Measurements from ENCODE around the gene B4GALT5.

Gene B4GALT5

GRCh38 chr20:49659056-49659455, 54.6 kb downstream of the B4GALT5 start:
- WGBS (ENCODE audit: insufficient coverage, insufficient read length), result no CpG with 5 or more reads among the region's 3 CpGs
- Histone ChIP-seq H3K4me3 (ENCODE audit: low read length) (no peak overlapping the region), H3K27me3 (ENCODE audit: control insufficient read depth, insufficient read depth, low read length) (no peaks in the 10 kb centered on the region), H3K4me1 (ENCODE audit: control insufficient read depth, insufficient read depth, low read length) (peaks cover 5% of the 10 kb centered on the region; the same call in 1 of the 2 replicates), H3K27ac (ENCODE audit: low read length) (no peak overlapping the region), H3K36me3 (ENCODE audit: control insufficient read depth, insufficient read depth, low read length) (peaks cover 6% of the 10 kb centered on the region; the same call in 1 of the 2 replicates), H3K9me3 (ENCODE audit: control insufficient read depth, insufficient read depth, low read length) (no peaks in the 10 kb centered on the region)
- DNase-seq (ENCODE audit: low read depth, low spot score), result no peak

- H3K36me3 ChIP-seq (ENCODE audit: control insufficient read depth, insufficient read depth, low read length), result peaks cover 10% of the 10 kb centered on the region; the same call in 1 of the 2 replicates
- no peak overlapping the region for H3K4me3 ChIP-seq (ENCODE audit: low read length)
- no CpG with 5 or more reads among the region's 2 CpGs for WGBS (ENCODE audit: insufficient coverage, insufficient read length)
- no peak for DNase-seq (ENCODE audit: low read depth, low spot score)
- H3K27me3 ChIP-seq (ENCODE audit: control insufficient read depth, insufficient read depth, low read length), result no peaks in the 10 kb centered on the region
- H3K9me3 ChIP-seq (ENCODE audit: control insufficient read depth, insufficient read depth, low read length), result no peaks in the 10 kb centered on the region
- H3K27ac ChIP-seq (ENCODE audit: low read length), result no peak overlapping the region
- peaks cover 5% of the 10 kb centered on the region; the same call in 1 of the 2 replicates for H3K4me1 ChIP-seq (ENCODE audit: control insufficient read depth, insufficient read depth, low read length)
Measured at GRCh38 chr20:49658508-49658907, 55.2 kb downstream of the B4GALT5 start.

- peaks cover 10% of the 10 kb centered on the region; the same call in 1 of the 2 replicates for H3K36me3 ChIP-seq (ENCODE audit: control insufficient read depth, insufficient read depth, low read length)
- H3K27ac ChIP-seq (ENCODE audit: low read length), result no peak overlapping the region
- no peak for DNase-seq (ENCODE audit: low read depth, low spot score)
Measured at GRCh38 chr20:49657118-49657901, 56.4 kb downstream of the B4GALT5 start.

GRCh38 chr20:49656304-49656703, 57.4 kb downstream of the B4GALT5 start:
- no CpG with 5 or more reads among the region's 7 CpGs for WGBS (ENCODE audit: insufficient coverage, insufficient read length)
- Histone ChIP-seq H3K27me3 (ENCODE audit: control insufficient read depth, insufficient read depth, low read length) (no peaks in the 10 kb centered on the region), H3K27ac (ENCODE audit: low read length) (no peak overlapping the region), H3K4me1 (ENCODE audit: control insufficient read depth, insufficient read depth, low read length) (peaks cover 5% of the 10 kb centered on the region; the same call in 1 of the 2 replicates), H3K9me3 (ENCODE audit: control insufficient read depth, insufficient read depth, low read length) (no peaks in the 10 kb centered on the region), H3K36me3 (ENCODE audit: control insufficient read depth, insufficient read depth, low read length) (peaks cover 10% of the 10 kb centered on the region; the same call in 1 of the 2 replicates), H3K4me3 (ENCODE audit: low read length) (no peak overlapping the region)
- DNase-seq (ENCODE audit: low read depth, low spot score), result no peak

More at GRCh38 chr20:49657118-49657901, 56.4 kb downstream of the B4GALT5 start:
- Histone ChIP-seq H3K4me3 (ENCODE audit: low read length) (no peak overlapping the region), H3K4me1 (ENCODE audit: control insufficient read depth, insufficient read depth, low read length) (peaks cover 5% of the 10 kb centered on the region; the same call in 1 of the 2 replicates), H3K27me3 (ENCODE audit: control insufficient read depth, insufficient read depth, low read length) (no peaks in the 10 kb centered on the region), H3K9me3 (ENCODE audit: control insufficient read depth, insufficient read depth, low read length) (no peaks in the 10 kb centered on the region)
- no CpG with 5 or more reads among the region's 8 CpGs for WGBS (ENCODE audit: insufficient coverage, insufficient read length)

- H3K27ac ChIP-seq (ENCODE audit: low read length), result no peak overlapping the region
- no CpG with 5 or more reads among the region's 8 CpGs for WGBS (ENCODE audit: insufficient coverage, insufficient read length)
Measured at GRCh38 chr20:49653925-49654434, 59.7 kb downstream of the B4GALT5 start.

GRCh38 chr20:49649672-49650071, 64.0 kb downstream of the B4GALT5 start:
- no peak overlapping the region for H3K27ac ChIP-seq (ENCODE audit: low read length)
- peaks cover 19% of the 10 kb centered on the region; the same call in 1 of the 2 replicates for H3K36me3 ChIP-seq (ENCODE audit: control insufficient read depth, insufficient read depth, low read length)
- no peak overlapping the region for H3K4me3 ChIP-seq (ENCODE audit: low read length)
- H3K27me3 ChIP-seq (ENCODE audit: control insufficient read depth, insufficient read depth, low read length), result no peaks in the 10 kb centered on the region
- no peaks in the 10 kb centered on the region for H3K9me3 ChIP-seq (ENCODE audit: control insufficient read depth, insufficient read depth, low read length)
- no peaks in the 10 kb centered on the region for H3K4me1 ChIP-seq (ENCODE audit: control insufficient read depth, insufficient read depth, low read length)
- DNase-seq (ENCODE audit: low read depth, low spot score), result no peak
- no CpG with 5 or more reads among the region's 3 CpGs for WGBS (ENCODE audit: insufficient coverage, insufficient read length)

More at GRCh38 chr20:49653925-49654434, 59.7 kb downstream of the B4GALT5 start:
- H3K4me3 ChIP-seq (ENCODE audit: low read length), result no peak overlapping the region
- no peaks in the 10 kb centered on the region for H3K9me3 ChIP-seq (ENCODE audit: control insufficient read depth, insufficient read depth, low read length)
- peaks cover 5% of the 10 kb centered on the region; the same call in 1 of the 2 replicates for H3K4me1 ChIP-seq (ENCODE audit: control insufficient read depth, insufficient read depth, low read length)
- H3K27me3 ChIP-seq (ENCODE audit: control insufficient read depth, insufficient read depth, low read length), result no peaks in the 10 kb centered on the region
- peaks cover 10% of the 10 kb centered on the region; the same call in 1 of the 2 replicates for H3K36me3 ChIP-seq (ENCODE audit: control insufficient read depth, insufficient read depth, low read length)
- DNase-seq (ENCODE audit: low read depth, low spot score), result no peak

- no peak for DNase-seq (ENCODE audit: low read depth, low spot score)
- Histone ChIP-seq H3K4me1 (ENCODE audit: control insufficient read depth, insufficient read depth, low read length) (no peaks in the 10 kb centered on the region), H3K9me3 (ENCODE audit: control insufficient read depth, insufficient read depth, low read length) (no peaks in the 10 kb centered on the region), H3K36me3 (ENCODE audit: control insufficient read depth, insufficient read depth, low read length) (peaks cover 12% of the 10 kb centered on the region; the same call in 1 of the 2 replicates), H3K4me3 (ENCODE audit: low read length) (no peak overlapping the region), H3K27ac (ENCODE audit: low read length) (no peak overlapping the region), H3K27me3 (ENCODE audit: control insufficient read depth, insufficient read depth, low read length) (no peaks in the 10 kb centered on the region)
- no CpG with 5 or more reads among the region's 6 CpGs for WGBS (ENCODE audit: insufficient coverage, insufficient read length)
Measured at GRCh38 chr20:49647550-49647949, 66.1 kb downstream of the B4GALT5 start.

GRCh38 chr20:49646528-49646927, 67.2 kb downstream of the B4GALT5 start:
- DNase-seq (ENCODE audit: low read depth, low spot score), result no peak
- WGBS (ENCODE audit: insufficient coverage, insufficient read length), result no CpG with 5 or more reads among the region's 2 CpGs
- no peaks in the 10 kb centered on the region for H3K27me3 ChIP-seq (ENCODE audit: control insufficient read depth, insufficient read depth, low read length)
- no peak overlapping the region for H3K4me3 ChIP-seq (ENCODE audit: low read length)
- H3K9me3 ChIP-seq (ENCODE audit: control insufficient read depth, insufficient read depth, low read length), result no peaks in the 10 kb centered on the region
- no peaks in the 10 kb centered on the region for H3K4me1 ChIP-seq (ENCODE audit: control insufficient read depth, insufficient read depth, low read length)
- no peak overlapping the region for H3K27ac ChIP-seq (ENCODE audit: low read length)
- peaks cover 14% of the 10 kb centered on the region; the same call in 1 of the 2 replicates for H3K36me3 ChIP-seq (ENCODE audit: control insufficient read depth, insufficient read depth, low read length)

- no peak overlapping the region for H3K27ac ChIP-seq (ENCODE audit: low read length)
- H3K4me3 ChIP-seq (ENCODE audit: low read length), result no peak overlapping the region
- H3K9me3 ChIP-seq (ENCODE audit: control insufficient read depth, insufficient read depth, low read length), result no peaks in the 10 kb centered on the region
- H3K4me1 ChIP-seq (ENCODE audit: control insufficient read depth, insufficient read depth, low read length), result no peaks in the 10 kb centered on the region
- no peaks in the 10 kb centered on the region for H3K27me3 ChIP-seq (ENCODE audit: control insufficient read depth, insufficient read depth, low read length)
- DNase-seq (ENCODE audit: low read depth, low spot score), result no peak
- peaks cover 17% of the 10 kb centered on the region; the same call in 1 of the 2 replicates for H3K36me3 ChIP-seq (ENCODE audit: control insufficient read depth, insufficient read depth, low read length)
- WGBS (ENCODE audit: insufficient coverage, insufficient read length), result no CpG with 5 or more reads among the region's 3 CpGs
Measured at GRCh38 chr20:49646126-49646525, 67.6 kb downstream of the B4GALT5 start.

GRCh38 chr20:49644980-49645565, 68.6 kb downstream of the B4GALT5 start:
- Histone ChIP-seq H3K4me1 (ENCODE audit: control insufficient read depth, insufficient read depth, low read length) (no peaks in the 10 kb centered on the region), H3K27me3 (ENCODE audit: control insufficient read depth, insufficient read depth, low read length) (no peaks in the 10 kb centered on the region), H3K9me3 (ENCODE audit: control insufficient read depth, insufficient read depth, low read length) (no peaks in the 10 kb centered on the region), H3K36me3 (ENCODE audit: control insufficient read depth, insufficient read depth, low read length) (peaks cover 23% of the 10 kb centered on the region; the same call in 1 of the 2 replicates), H3K4me3 (ENCODE audit: low read length) (no peak overlapping the region), H3K27ac (ENCODE audit: low read length) (no peak overlapping the region)
- WGBS (ENCODE audit: insufficient coverage, insufficient read length), result no CpG with 5 or more reads among the region's 5 CpGs
- no peak for DNase-seq (ENCODE audit: low read depth, low spot score)
